Activated CD4-positive, alpha-beta T cell treated with anti-CD3 and anti-CD28 coated beads, Interleukin-10, Interleukin-2, amounts not matched to agents 100 ng/mL and 50 ng/mL, durations not matched to agents 16 hours and 8 hours (primary cell): Measurements from ENCODE around the gene POFUT2.
A peak's percentile ranks its signal among the peaks of the same experiment; 100 is the strongest.

Source experiments
- DNase-seq: peaks from one replicate; pipeline ENCODE4 v3.0.0-alpha.2; 2020

The POFUT2 gene, protein sequence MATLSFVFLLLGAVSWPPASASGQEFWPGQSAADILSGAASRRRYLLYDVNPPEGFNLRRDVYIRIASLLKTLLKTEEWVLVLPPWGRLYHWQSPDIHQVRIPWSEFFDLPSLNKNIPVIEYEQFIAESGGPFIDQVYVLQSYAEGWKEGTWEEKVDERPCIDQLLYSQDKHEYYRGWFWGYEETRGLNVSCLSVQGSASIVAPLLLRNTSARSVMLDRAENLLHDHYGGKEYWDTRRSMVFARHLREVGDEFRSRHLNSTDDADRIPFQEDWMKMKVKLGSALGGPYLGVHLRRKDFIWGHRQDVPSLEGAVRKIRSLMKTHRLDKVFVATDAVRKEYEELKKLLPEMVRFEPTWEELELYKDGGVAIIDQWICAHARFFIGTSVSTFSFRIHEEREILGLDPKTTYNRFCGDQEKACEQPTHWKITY

DNA sequence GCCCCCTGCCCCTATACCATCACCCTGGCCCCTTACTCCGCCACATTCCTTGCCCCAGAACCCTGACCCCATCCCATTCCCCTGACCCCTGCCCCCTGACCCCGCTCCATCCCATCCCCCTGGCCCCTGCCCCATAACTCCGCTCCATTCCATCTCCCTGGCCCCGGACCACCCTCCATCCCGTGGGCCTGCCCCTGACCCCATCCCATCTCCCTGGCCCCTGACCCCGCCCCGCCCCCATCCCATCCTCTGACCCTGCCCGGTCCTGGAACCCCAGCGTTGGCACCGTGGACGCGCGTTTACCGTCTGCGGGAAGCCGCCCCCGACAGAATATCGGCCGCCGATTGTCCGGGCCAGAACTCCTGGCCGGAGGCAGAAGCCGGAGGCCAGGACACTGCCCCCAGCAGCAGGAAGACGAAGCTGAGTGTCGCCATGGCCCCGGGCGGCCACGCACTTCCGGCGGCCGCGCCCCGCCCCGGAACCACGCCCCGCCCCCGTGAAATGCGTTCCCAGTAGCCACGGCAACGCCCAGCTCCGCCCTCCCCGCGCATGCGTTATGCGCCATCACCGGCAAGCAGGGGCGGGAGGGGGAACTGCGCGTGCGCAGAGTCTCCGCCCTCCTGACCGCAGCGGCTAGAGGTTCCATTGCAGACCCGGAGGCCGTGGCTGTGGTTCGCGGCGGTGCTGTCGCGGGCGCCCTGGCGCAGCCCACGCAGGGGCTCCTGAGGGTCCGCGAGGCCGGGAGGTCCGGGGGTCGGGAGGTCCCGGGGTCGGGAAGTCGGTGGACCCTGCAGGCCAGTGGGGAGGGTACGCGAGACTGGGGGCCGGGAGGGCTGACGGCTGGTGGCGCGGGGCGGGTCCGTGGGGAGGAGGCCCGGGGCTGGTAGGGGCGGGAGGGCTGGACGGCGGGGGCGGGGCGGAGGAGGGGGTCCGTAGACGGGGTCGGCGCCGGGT, at the start of gene POFUT2:
Gene POFUT2, minus strand, starts transcription at position 458 of the 954 bp plus-strand sequence. Its CDS starts 24 bp downstream, at position 434.
- peak; percentile 99 for DNase-seq

DNA sequence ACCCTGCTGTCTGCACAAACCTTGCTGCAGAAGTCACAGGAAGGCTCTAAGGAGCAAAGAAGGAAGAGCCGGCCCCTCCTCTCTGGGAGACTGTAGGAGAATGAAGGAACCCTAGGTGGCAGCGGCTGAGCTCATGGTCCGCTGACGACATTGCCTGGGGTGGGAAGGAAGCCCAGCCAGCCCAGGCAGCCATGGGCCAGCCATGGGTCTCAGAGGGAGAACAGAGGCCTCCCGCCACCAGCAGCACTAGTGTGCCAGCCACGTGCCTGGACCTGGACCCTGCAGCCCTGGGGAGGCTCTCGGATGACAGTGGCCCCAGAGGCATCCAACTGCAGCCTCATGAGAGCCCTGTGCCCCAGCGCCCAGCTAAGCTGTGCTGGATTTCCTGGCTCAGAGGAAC, 49.2 kb upstream of the POFUT2 start:
- DNase-seq: no peak

DNA sequence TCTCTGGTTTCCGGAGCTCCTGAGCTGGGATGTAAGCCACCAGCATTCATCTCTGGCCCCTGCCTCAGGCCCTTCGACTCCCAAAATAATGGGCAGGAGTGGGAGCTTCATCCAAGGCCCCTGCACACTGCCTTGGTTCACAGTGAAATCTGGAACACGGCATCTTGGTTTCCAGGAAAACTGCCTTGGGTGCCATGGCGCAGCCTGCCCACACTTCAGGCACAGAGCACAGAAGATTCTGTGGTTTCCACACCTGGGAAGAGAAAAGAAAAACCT, 48.8 kb upstream of the POFUT2 start:
- no peak for DNase-seq

DNA sequence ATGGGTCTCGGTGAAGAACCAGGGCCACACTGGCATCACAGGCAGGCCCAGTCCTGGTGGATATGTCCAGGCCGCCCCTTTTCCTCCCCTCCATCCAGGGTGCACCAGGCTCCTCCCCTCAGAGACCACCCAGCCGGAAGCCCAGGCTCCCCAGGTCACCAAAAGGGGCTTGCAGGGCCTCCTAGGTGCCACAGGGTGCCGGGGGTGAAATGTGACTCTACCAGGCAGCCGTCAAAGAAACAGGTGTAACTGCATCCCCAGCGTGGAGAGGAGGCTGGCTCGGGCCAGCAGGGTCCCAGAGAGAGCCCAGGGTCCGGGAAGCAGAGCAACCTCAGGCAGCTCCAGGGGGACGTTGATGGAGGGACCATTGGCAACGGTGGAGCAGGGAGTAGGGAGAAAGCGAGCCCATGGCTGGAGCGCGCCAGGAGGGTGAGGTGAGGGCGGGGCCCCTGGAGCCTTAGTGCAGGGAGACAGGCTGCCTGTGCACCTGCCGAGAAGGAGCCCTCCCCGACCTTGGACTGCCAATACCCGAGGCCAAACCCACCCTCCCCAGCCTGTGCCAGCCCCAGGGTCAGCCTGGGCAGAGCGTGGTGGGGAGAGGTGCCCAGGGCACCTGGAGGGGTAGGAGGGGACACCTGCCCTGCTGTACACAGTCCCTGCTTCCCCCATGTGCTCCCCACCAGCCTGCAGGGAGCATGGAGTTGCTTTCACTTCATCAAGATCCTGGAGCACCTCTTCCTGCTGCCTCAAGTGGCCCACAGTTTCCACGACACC, 48.3 kb upstream of the POFUT2 start:
- DNase-seq: no peak

DNA sequence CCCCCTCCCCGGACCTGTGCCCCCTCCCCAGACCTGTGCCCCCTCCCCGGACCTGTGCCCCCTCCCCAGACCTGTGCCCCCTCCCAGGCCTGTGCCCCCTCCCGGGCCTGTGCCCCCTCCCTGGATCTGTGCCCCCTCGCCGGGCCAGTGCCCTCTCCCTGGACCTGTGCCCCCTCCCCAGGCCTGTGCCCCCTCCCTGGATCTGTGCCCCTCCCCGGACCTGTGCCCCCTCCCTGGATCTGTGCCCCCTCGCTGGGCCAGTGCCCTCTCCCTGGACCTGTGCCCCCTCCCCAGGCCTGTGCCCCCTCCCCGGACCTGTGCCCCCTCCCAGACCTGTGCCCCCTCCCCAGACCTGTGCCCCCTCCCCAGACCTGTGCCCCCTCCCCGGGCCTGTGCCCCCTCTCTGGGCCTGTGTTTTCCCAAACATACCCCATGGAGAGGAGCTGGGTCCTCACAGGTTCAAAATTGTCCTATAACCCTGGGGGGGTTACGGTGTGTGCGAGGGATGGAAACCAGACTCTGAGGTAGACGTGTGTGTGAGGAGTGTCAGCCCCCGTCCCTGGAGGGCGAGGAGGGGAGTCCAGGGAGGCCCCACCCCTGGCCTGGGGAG, 47.6 kb upstream of the POFUT2 start:
- DNase-seq: no peak

DNA sequence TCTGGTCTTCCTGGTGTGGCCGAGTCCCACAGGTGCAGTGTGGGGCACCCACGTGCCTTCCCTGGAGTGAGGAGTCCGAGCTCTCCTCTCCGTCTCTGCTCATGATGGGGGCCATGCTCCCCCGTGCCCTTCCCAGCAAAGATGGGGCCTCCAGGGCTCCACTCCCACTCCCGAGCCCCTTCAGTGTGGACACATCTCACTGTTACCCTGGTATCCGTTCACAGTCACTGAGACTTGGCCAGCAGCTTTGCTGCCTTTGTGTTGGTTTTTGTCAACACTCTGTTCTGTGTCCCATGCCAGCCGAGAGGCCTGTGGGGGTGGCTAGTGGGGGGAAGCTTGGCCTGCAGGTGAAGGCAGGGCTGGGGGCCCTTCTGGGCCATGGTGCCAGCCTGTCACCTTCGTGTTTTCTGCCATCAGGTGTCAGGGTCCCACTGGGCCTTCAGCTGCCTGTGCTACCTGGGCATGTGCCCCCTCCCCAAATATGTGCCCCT, 46.9 kb upstream of the POFUT2 start:
- DNase-seq: no peak

DNA sequence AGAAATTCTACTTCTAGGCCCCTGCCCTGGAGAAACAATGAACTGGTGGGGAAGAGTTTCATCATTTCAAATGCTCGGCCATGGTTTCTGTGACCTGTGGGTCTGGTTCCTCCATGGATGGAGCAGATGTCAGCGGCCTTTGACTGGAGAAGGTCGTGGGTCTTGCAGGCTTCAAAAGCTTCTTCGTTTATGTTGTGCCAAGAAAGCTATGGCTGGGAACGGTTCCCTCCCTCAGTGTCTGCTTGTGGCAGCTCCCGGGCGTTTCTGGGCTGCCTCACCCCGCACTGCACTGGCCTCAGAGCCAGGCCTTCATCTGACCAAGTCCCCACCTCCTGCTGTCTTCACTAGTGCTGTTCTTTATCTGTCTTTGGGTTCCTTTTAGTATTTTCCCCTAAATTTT, 46.4 kb upstream of the POFUT2 start:
- no peak for DNase-seq

DNA sequence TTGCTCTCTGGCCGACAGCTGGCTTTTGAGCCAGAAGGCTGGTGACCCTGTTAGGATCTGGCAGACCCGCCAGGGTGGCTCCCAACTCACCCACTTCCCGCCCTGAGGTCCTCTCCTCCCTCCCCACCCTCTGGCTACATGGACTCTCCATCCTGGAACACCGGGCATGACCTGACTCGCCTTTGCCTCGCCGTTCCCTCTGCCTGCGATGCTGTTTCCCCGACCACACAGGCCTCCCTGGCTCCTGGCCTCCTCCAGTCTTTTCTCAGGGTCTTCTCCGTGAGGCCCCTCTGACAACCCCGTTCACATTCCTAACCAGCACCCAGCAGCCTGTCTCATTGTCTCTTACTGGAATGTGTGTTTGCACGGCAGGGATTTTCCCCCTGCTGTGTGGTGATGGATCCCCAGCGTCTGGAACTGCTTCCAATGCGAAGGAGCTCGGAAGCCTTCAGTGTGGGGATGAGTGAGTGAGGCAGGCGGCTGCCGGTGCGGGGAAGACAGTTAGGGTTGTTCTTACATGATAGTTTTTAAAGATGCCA, 46.0 kb upstream of the POFUT2 start:
- no peak for DNase-seq

DNA sequence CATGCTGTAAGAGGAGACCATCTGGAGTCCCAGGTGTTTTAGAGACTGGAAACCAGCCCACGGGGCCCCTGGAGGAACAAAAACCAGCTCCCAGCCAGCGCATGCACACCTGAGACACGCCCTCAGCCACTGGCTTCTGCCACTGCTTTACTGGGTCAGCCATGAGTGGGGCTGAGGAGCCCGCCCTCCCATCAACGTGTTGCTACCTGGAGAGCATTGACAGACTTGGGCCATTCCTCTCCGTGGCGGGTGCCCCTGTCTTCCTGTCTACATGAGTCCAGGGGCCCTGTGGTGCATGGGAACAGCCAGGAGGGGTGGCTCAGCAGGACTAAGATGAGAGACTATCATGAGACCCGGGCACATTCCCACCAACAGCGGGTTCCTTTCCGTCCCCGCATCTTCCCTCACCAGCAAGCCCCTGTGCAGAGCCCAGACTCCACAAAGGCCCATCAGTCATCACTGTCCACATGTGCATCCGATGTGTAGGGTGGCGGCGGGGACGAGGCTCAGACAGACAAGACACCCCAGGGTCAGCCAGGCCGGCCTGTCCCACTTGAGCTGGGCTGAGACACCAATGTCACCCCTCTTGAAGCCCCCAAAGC, 45.4 kb upstream of the POFUT2 start:
- no peak for DNase-seq

DNA sequence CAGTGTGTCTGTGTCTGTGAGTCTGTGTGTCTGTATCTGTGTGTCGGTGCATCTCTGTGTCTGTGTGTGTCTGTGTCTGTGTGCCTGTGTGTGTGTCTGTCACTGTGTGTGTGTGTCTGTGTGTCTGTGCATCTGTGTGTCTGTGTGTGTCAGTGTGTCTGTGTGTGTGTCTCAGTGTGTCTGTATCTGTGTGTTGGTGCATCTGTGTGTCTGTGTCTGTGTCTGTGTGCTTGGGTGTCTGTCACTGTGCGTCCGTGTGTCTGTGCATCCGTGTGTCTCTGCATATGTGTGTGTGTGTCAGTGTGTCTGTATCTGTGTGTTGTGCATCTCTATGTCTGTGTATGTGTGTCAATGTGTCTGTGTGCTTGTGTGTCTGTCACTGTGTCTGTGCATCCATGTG, 44.7 kb upstream of the POFUT2 start:
- no peak for DNase-seq

DNA sequence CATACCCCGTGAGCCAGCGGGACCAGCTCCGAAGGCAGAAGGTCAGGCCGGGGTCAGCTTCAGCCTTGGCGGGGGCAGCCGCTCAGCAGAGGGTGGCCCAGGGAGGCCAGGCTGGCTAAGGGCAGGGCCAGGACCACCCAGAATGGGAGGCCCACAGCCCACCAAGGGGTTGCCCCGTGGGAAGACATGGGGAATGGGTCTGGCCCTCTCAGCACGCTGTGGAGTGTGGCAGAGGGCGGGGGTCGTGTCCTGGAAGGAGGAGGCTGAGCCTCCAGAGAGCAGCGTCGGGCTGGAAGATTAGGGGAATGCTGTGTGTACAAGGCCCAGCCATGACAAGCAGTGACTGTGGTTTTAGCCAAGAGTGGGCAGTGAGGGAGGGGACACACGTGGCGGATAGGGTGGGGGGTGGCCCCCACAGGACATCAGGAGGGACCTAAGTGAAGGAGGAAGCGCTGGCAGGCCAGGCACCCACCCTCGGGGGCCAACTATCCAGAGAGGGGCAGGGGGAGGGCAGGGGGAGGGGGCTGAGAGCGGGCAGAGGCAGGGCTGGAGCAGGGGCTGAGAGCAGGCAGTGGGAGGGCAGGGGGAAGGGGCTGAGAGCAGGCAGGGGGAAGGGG, 43.9 kb upstream of the POFUT2 start:
- DNase-seq: no peak

DNA sequence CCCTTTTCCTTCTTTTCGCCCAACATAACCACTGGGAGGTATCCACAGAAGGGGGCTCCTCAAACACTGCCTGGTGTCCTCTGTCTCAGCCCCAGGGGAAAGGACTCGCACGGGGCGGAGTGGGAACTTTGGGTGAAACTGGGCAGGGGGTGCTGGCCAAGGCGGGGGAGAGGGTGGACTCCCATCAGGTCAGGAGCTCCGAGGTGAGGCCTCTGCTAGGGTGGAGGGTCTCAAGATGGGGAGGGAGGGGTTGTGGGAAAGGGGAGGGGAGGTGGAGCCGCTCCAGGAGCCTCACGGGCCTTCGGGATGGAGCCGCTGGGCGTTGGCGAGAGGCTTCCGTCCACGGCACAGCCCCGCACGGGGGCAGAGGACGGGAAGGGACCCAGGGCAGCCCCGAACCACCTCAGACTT, 43.2 kb upstream of the POFUT2 start:
- DNase-seq: no peak

DNA sequence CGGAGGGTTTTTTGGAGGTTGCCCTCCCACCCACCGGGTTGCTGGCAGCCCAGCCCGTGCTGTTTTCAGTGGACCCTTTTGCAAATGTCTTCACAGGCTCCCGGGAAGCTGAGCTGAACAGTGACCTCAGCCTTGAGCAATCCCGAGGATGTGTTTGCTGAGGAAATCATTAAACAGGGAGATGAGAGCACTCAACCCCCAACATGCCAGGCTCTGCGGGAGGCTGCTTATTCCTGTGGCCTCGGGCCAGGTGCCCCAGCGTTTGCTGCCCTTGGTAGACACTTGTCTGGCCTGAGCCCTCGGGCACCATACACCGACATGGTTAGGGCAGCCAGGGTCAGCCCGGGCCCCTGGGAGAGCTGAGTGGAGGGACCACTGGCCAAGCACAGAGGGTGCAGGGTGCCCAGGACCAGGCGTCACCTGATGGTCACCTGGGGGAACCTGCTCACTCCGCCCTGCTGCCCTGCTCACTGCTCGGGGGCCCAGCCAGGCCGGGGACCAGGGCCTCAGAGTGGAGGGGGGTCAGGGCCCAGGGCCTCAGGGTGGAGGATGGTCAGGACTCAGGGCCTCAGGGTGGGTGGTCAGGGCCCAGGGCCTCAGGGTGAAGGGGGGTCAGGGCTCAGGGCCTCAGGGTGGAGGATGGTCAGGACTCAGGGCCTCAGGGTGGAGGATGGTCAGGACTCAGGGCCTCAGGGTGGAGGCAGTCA, 42.5 kb upstream of the POFUT2 start:
- DNase-seq: no peak

DNA sequence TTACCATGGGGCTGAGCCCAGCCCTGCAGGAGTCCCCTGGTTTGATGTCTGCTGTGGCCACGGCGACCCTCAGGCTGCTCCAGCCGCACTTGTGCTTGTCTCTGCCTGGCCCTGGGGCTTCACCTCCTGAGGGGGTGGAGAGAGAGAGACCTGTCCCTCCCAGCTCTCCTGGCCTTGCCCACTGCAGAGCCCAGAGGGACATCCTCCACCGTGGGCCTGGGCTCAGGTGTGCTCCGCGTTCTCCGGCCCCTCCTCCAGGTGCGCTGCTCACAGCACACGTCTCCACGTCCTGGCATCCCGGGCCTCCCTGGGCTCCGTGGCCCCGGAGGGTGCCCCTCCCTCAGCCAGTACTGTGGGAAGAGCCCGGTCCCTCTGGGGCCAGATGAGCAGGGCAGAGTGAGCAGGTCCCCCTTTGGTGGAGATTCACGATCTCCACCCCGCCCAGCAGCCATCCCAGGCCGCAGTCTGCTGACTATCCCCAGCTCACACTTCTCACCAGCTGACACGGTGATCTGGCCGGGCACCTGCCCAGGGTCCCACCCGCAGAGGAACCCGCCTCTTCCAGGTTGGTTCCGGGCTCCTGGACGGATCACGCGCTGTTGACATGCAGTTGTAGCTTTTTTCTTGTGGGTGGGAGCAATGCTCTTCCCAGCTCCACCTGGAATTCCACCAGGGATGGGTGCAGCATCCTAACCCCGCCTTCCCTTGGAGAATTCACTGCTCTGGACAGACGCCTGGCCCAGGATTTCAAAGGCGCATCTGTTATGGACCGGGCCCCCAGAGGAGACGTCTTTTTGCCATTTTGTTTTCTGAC, 41.8 kb upstream of the POFUT2 start:
- no peak for DNase-seq

DNA sequence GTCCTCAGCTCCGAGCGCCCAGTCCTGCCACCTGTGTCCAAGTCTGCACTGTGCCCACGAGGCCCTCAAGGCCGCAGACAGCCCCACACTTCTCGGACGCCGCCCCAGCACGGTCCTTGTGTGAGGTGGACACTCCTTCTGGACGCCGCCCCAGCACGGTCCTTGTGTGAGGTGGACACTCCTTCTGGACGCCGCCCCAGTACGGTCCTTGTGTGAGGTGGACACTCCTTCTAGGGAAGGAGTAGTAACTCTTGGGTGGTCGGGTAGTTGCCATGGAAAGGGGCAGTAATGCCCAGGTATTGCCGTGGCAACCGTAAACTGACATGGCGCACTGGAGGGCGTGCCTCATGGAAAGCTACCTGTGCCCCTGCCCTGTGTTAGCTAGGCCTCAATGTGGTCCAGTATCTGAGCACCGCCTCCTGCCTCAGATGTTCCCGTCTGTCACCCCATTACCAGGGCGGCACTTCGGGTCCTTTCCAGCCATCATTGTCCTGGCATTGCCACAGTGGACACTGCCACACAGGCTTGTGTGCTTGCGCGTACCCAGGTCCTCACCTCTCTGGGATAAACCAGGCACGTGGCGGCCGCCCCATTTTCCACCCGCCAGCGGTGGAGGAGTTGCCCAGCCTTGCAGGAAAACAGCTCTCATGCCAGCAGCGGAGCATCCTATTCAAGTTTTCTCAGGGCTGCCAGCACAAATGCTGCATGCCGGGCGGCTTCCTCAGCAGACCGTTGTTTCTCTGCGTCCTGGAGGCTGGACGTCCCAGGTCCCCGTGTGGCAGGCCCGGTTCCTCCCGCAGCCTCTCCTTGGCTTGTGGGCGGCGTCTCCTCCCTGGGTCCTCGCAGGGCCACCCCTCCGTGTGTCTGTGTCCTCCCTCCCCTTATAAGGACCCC, 40.8 kb upstream of the POFUT2 start:
- DNase-seq: no peak

DNA sequence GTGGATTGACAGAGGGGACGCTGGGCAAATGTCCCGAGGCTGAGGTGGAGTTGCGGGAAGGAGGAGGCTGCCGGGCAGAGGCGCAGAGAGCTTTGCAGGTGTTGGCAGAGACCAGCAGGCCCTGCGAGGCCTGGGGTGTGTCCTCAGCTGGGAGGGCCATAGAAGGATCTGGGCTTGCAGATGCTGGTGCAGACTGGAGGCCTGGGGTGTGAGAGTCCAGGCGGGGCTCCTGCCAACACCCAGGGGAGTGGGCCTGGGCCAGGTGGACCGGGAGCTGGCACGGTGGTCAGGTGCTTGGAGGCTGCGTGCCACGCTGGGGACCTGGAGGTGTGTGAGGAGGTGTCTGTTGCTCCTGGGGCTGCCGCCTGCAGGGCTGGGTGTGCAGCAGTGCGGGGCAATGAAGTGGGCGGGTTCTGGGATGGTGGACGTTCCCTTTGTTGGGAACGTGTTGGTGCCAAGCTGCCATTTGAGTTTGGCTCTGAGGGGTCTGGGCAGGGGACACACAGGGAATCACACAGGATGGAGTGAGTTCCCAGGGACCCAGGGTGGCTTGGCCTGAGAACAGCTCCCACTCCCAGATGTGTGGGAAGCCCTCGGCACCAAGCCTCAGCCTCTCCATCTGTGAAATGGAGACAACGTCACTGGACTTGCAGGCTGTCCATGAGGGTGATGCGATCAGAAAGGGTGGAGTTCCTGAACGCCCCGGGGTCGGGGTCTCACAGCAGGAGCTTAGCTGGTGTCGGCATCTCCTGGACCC, 39.9 kb upstream of the POFUT2 start:
- no peak for DNase-seq

DNA sequence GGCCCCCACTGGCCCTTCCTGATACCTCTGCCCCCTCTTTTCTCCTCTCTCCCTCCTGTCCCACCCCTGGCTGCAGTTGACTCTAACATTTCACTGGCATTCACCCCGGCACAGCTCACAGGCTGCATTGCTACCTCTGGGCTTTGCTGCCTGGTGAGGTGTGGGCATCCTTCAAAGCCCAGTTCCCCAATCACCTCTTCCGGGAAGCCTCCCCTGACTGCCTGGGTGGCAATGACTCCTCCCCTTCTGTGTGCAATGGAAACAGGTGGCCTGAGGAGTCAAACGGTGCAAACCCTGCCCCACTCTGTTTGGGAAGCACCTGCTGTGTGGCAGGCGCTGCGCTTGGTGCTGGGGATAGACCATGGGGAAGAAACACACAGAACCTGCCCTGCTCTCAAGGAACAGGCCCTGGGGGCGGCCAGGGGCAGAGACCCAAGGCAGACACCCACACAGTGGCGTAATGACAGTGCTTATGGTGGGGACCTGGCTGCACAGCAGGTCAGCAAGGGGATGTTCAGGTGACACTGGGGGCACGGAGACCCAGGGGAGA, 39.3 kb upstream of the POFUT2 start:
- DNase-seq: no peak
